ENCODE results near the gene RHBDL1. TPM values are rescaled to one million over a fixed set of nuclear protein-coding genes. Genes with fewer than 3 reads are reported as not detected.

The RHBDL1 gene
- total and polyA plus RNA-seq, 4 donors = 4.1 to 19.1 (median 11.4) TPM

Other genes starting within 250 kb of the RHBDL1 start
- gene CAPN15, start 148.0 kb upstream of the RHBDL1 start, total RNA-seq = 10 to 100 TPM in 1 of 2 donors, 1 to 10 TPM in 1; 9.6 to 19.5 TPM
- 10 to 100 TPM; 36.4 to 43.2 TPM for gene CAPN15, start 148.0 kb upstream of the RHBDL1 start, polyA plus RNA-seq (ENCODE audit: insufficient read length in 2 of 2)
- gene PRR35, start 115.3 kb upstream of the RHBDL1 start, total RNA-seq = under 1 TPM in 1 of 2 donors, not detected in 1; 0.06 TPM
- under 1 TPM in 1 of 2 donors, not detected in 1; 0.14 TPM for gene PRR35, start 115.3 kb upstream of the RHBDL1 start, polyA plus RNA-seq (ENCODE audit: insufficient read length in 2 of 2)
- gene NHLRC4, start 108.7 kb upstream of the RHBDL1 start, total RNA-seq = 1 to 10 TPM in 1 of 2 donors, under 1 TPM in 1; 0.89 to 3.5 TPM
- gene NHLRC4, start 108.7 kb upstream of the RHBDL1 start, polyA plus RNA-seq (ENCODE audit: insufficient read length in 2 of 2) = 1 to 10 TPM in 1 of 2 donors, under 1 TPM in 1; 0.73 to 1.2 TPM
- gene PIGQ, start 105.7 kb upstream of the RHBDL1 start, total RNA-seq = 10 to 100 TPM; 19.1 to 38.1 TPM
- gene PIGQ, start 105.7 kb upstream of the RHBDL1 start, polyA plus RNA-seq (ENCODE audit: insufficient read length in 2 of 2) = 10 to 100 TPM; 69.4 to 85.7 TPM
- gene RAB40C, start 85.6 kb upstream of the RHBDL1 start, total RNA-seq = 10 to 100 TPM; 12.4 to 21.7 TPM
- gene RAB40C, start 85.6 kb upstream of the RHBDL1 start, polyA plus RNA-seq (ENCODE audit: insufficient read length in 2 of 2) = 10 to 100 TPM; 38.4 to 45.7 TPM
- gene WFIKKN1, start 44.7 kb upstream of the RHBDL1 start, total RNA-seq = under 1 TPM; 0.30 to 0.44 TPM
- 1 to 10 TPM; 1.1 to 1.4 TPM for gene WFIKKN1, start 44.7 kb upstream of the RHBDL1 start, polyA plus RNA-seq (ENCODE audit: insufficient read length in 2 of 2)
- gene METTL26, start 39.4 kb upstream of the RHBDL1 start, total RNA-seq = 10 to 100 TPM; 26.8 to 73.3 TPM
- gene METTL26, start 39.4 kb upstream of the RHBDL1 start, polyA plus RNA-seq (ENCODE audit: insufficient read length in 2 of 2) = 100 to 1,000 TPM; 119 to 124 TPM
- gene MCRIP2, start 33.8 kb upstream of the RHBDL1 start, total RNA-seq = 10 to 100 TPM in 1 of 2 donors, 1 to 10 TPM in 1; 9.1 to 28.1 TPM
- gene MCRIP2, start 33.8 kb upstream of the RHBDL1 start, polyA plus RNA-seq (ENCODE audit: insufficient read length in 2 of 2) = 10 to 100 TPM; 34.8 to 38.7 TPM
- 10 to 100 TPM in 1 of 2 donors, 1 to 10 TPM in 1; 8.3 to 31.9 TPM for gene WDR90, start 26.3 kb upstream of the RHBDL1 start, total RNA-seq
- gene WDR90, start 26.3 kb upstream of the RHBDL1 start, polyA plus RNA-seq (ENCODE audit: insufficient read length in 2 of 2) = 10 to 100 TPM; 46.6 to 63.1 TPM
- 10 to 100 TPM; 20.7 to 41.1 TPM for gene RHOT2, start 7.5 kb upstream of the RHBDL1 start, total RNA-seq
- 100 to 1,000 TPM; 102 to 115 TPM for gene RHOT2, start 7.5 kb upstream of the RHBDL1 start, polyA plus RNA-seq (ENCODE audit: insufficient read length in 2 of 2)
- 100 to 1,000 TPM in 1 of 2 donors, 10 to 100 TPM in 1; 59.6 to 110 TPM for gene STUB1, start 4.7 kb downstream of the RHBDL1 start, total RNA-seq
- gene STUB1, start 4.7 kb downstream of the RHBDL1 start, polyA plus RNA-seq (ENCODE audit: insufficient read length in 2 of 2) = 100 to 1,000 TPM; 170 to 177 TPM
- gene JMJD8, start 8.7 kb downstream of the RHBDL1 start, total RNA-seq = 10 to 100 TPM; 24.3 to 42.1 TPM
- gene JMJD8, start 8.7 kb downstream of the RHBDL1 start, polyA plus RNA-seq (ENCODE audit: insufficient read length in 2 of 2) = 10 to 100 TPM; 63.3 to 71.9 TPM
- 1 to 10 TPM; 3.1 to 3.5 TPM for gene WDR24, start 14.7 kb downstream of the RHBDL1 start, total RNA-seq
- gene WDR24, start 14.7 kb downstream of the RHBDL1 start, polyA plus RNA-seq (ENCODE audit: insufficient read length in 2 of 2) = 10 to 100 TPM; 14.6 to 19.5 TPM
- gene FBXL16, start 30.1 kb downstream of the RHBDL1 start, total RNA-seq = 10 to 100 TPM in 1 of 2 donors, 1 to 10 TPM in 1; 7.4 to 12.4 TPM
- 10 to 100 TPM; 74.4 to 76.0 TPM for gene FBXL16, start 30.1 kb downstream of the RHBDL1 start, polyA plus RNA-seq (ENCODE audit: insufficient read length in 2 of 2)
- 100 to 1,000 TPM in 1 of 2 donors, 10 to 100 TPM in 1; 75.5 to 238 TPM for gene METRN, start 39.4 kb downstream of the RHBDL1 start, total RNA-seq
- 100 to 1,000 TPM; 399 to 402 TPM for gene METRN, start 39.4 kb downstream of the RHBDL1 start, polyA plus RNA-seq (ENCODE audit: insufficient read length in 2 of 2)
- 10 to 100 TPM; 11.7 to 42.0 TPM for gene ANTKMT, start 45.5 kb downstream of the RHBDL1 start, total RNA-seq
- 10 to 100 TPM; 59.4 to 62.8 TPM for gene ANTKMT, start 45.5 kb downstream of the RHBDL1 start, polyA plus RNA-seq (ENCODE audit: insufficient read length in 2 of 2)
- 1 to 10 TPM in 1 of 2 donors, under 1 TPM in 1; 0.59 to 7.5 TPM for gene CCDC78, start 50.8 kb downstream of the RHBDL1 start, total RNA-seq
- gene CCDC78, start 50.8 kb downstream of the RHBDL1 start, polyA plus RNA-seq (ENCODE audit: insufficient read length in 2 of 2) = 10 to 100 TPM; 13.1 to 16.0 TPM
- gene HAGHL, start 51.4 kb downstream of the RHBDL1 start, total RNA-seq = 10 to 100 TPM in 1 of 2 donors, 1 to 10 TPM in 1; 7.4 to 15.0 TPM
- gene HAGHL, start 51.4 kb downstream of the RHBDL1 start, polyA plus RNA-seq (ENCODE audit: insufficient read length in 2 of 2) = 10 to 100 TPM; 48.6 to 51.1 TPM
- gene CIAO3, start 65.3 kb downstream of the RHBDL1 start, total RNA-seq = 10 to 100 TPM; 29.9 to 47.9 TPM
- gene CIAO3, start 65.3 kb downstream of the RHBDL1 start, polyA plus RNA-seq (ENCODE audit: insufficient read length in 2 of 2) = 10 to 100 TPM; 35.1 to 41.5 TPM
- gene MSLN, start 85.1 kb downstream of the RHBDL1 start, total RNA-seq = under 1 TPM; 0.40 to 0.83 TPM
- gene MSLN, start 85.1 kb downstream of the RHBDL1 start, polyA plus RNA-seq (ENCODE audit: insufficient read length in 2 of 2) = under 1 TPM; 0.24 to 0.57 TPM
- gene RPUSD1, start 112.7 kb downstream of the RHBDL1 start, total RNA-seq = 10 to 100 TPM in 1 of 2 donors, 1 to 10 TPM in 1; 9.3 to 14.2 TPM
- gene RPUSD1, start 112.7 kb downstream of the RHBDL1 start, polyA plus RNA-seq (ENCODE audit: insufficient read length in 2 of 2) = 10 to 100 TPM; 23.0 to 23.9 TPM
- gene CHTF18, start 112.9 kb downstream of the RHBDL1 start, total RNA-seq = 10 to 100 TPM in 1 of 2 donors, 1 to 10 TPM in 1; 6.1 to 20.1 TPM
- gene CHTF18, start 112.9 kb downstream of the RHBDL1 start, polyA plus RNA-seq (ENCODE audit: insufficient read length in 2 of 2) = 10 to 100 TPM; 26.6 to 37.1 TPM
- gene GNG13, start 125.1 kb downstream of the RHBDL1 start, total RNA-seq = under 1 TPM in 1 of 2 donors, not detected in 1; 0.30 TPM
- 1 to 10 TPM; 1.0 to 1.4 TPM for gene GNG13, start 125.1 kb downstream of the RHBDL1 start, polyA plus RNA-seq (ENCODE audit: insufficient read length in 2 of 2)